ENCODE results near the gene PPIL1. TPM values are rescaled to one million over a fixed set of nuclear protein-coding genes. Genes with fewer than 3 reads are reported as not detected.
A peak's percentile ranks its signal among the peaks of the same experiment; 100 is the strongest.

The PPIL1 gene
- total RNA-seq, 6 experiments from 2014 or later: 36.1 to 46.8 (median 39.6) TPM

DNA sequence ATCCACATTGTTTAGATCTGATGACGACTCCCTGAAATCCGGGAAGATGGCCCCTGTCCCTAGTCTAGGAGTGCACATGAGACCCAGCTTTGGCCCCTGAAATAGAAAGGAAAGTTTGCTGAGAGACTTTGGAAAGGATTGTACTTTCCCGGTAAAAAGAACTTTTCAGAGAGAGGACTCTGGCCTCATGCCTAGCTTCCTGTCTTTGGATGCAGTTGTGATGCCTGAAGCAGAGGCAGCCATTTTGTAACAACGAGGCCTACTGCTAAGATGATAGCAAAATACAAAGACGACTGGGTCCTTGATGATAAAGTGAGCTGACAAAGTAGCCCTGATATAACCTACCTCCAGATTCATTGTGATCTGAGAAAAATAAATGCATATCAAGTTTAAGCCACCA is 42.3 kb downstream of the PPIL1 start:
- H3K9me3 Mint-ChIP-seq: no peaks in the 10 kb centered on the region
- no peak overlapping the region for H3K4me3 Mint-ChIP-seq
- H3K27me3 Mint-ChIP-seq (ENCODE audit: insufficient read depth): peaks cover 17% of the 10 kb centered on the region
- DNase-seq: no peak
- TF ChIP-seq, protein P1, sequence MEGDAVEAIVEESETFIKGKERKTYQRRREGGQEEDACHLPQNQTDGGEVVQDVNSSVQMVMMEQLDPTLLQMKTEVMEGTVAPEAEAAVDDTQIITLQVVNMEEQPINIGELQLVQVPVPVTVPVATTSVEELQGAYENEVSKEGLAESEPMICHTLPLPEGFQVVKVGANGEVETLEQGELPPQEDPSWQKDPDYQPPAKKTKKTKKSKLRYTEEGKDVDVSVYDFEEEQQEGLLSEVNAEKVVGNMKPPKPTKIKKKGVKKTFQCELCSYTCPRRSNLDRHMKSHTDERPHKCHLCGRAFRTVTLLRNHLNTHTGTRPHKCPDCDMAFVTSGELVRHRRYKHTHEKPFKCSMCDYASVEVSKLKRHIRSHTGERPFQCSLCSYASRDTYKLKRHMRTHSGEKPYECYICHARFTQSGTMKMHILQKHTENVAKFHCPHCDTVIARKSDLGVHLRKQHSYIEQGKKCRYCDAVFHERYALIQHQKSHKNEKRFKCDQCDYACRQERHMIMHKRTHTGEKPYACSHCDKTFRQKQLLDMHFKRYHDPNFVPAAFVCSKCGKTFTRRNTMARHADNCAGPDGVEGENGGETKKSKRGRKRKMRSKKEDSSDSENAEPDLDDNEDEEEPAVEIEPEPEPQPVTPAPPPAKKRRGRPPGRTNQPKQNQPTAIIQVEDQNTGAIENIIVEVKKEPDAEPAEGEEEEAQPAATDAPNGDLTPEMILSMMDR (IDR thresholded peaks at IDR 0.05): no peak
- H3K36me3 Mint-ChIP-seq (ENCODE audit: low read depth): no peaks in the 10 kb centered on the region
- H3K4me1 Mint-ChIP-seq (ENCODE audit: low read depth): peaks cover 9% of the 10 kb centered on the region
- no peak overlapping the region for H3K27ac Mint-ChIP-seq

DNA sequence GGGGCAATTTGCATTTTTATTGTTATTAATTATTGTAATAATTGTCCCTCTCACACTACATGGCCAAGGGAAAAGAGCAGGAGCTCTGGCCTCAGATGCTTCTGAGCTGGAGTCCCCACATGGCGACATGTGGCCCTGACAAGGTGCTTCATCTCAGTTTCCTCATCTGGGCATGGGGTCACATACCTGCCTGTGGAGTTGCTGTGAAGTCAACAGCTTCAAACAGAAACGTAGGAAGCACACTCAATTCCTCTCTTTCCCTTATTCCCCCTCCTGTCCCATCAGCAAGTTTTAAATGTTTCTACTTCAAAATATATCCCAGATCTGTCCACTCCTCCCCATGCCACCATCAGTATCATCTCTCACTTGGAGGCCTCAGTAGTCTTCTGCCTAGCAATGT is 44.0 kb downstream of the PPIL1 start:
- H3K4me3 Mint-ChIP-seq: no peak overlapping the region
- peaks cover 14% of the 10 kb centered on the region for H3K27me3 Mint-ChIP-seq (ENCODE audit: insufficient read depth)
- TF ChIP-seq, protein P1 (IDR thresholded peaks at IDR 0.05): no peak
- H3K9me3 Mint-ChIP-seq: no peaks in the 10 kb centered on the region
- no peaks in the 10 kb centered on the region for H3K36me3 Mint-ChIP-seq (ENCODE audit: low read depth)
- H3K4me1 Mint-ChIP-seq (ENCODE audit: low read depth): peaks cover 21% of the 10 kb centered on the region
- DNase-seq: no peak
- no peak overlapping the region for H3K27ac Mint-ChIP-seq

DNA sequence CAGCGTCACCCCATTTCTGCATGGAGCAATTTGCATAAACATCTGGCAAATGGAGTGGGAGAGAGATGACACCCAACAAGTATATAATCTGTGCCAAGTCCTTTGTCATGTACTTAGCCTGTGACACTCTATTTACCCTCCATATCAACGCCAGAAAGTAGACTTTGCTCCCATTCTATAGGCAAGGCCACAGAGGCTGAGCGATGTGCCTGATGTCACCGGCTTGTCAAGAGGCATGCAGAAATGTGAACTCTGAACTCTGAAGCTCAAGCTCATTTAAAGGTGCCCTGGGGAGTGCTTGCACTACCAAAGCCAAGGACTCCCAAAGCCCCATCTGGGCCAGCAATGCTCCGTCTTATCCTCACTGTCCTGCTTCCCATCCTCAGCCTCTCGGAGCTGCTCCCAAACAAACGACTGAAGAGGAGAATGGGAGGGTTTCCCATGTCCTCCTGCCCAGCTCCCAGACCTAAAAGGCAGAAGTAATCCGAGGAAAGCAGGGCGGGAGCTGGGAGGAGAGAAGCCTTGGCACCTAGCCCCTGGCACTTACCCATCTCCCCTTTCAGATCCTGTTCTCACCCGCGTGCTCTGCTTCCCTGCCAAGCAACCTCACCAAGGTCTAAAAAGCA is 44.6 kb downstream of the PPIL1 start:
- H3K4me1 Mint-ChIP-seq (ENCODE audit: low read depth): peaks cover 21% of the 10 kb centered on the region
- no peaks in the 10 kb centered on the region for H3K9me3 Mint-ChIP-seq
- H3K27ac Mint-ChIP-seq: no peak overlapping the region
- H3K4me3 Mint-ChIP-seq: no peak overlapping the region
- no peaks in the 10 kb centered on the region for H3K36me3 Mint-ChIP-seq (ENCODE audit: low read depth)
- TF ChIP-seq, protein P1 (IDR thresholded peaks at IDR 0.05): no peak
- no peak for DNase-seq
- peaks cover 11% of the 10 kb centered on the region for H3K27me3 Mint-ChIP-seq (ENCODE audit: insufficient read depth)

DNA sequence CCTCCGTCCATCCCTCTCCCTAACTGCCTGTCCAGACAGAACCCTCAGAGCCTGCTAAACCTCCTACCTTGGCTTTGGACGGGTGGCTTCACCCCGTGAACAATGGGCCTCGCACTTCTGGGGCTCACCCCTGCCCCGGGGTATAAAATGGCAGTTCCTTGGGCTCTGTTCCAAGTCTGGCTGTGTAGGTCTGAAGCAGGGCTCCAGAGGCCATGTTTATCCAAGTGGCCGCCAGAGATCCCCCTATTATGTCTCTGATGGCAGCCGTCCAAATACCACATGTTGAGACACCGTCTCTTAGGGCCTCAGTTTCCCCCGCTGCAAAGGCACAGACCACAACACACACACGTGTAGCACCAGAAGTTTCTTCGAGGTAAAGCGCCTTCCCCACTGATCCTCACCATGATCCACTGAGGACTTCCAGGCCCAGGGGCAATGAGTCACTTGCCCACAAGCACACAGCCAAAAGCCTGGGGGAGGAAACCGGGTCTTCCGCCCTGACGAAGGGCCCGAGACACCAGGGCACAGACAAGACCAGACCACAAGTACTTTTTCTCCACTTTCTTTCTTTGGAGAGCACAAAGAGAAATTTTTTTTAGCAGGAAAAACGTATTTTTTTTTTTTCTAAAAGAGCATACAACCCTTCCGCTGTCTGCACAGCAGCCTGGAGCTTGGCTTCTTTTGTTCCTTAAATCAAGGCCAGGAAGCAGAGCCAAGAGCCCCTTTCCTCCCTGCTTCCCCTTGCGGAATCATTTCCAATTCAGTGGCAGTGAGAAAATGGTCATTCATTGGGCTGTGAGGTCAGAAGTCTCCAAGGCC is 47.1 kb downstream of the PPIL1 start:
- Mint-ChIP-seq H3K36me3 (ENCODE audit: low read depth) (no peaks in the 10 kb centered on the region), H3K4me1 (ENCODE audit: low read depth) (peaks cover 21% of the 10 kb centered on the region), H3K9me3 (no peaks in the 10 kb centered on the region), H3K27me3 (ENCODE audit: insufficient read depth) (peaks cover 3% of the 10 kb centered on the region), H3K4me3 (peak overlapping the region; percentile 54), H3K27ac (peak overlapping the region; percentile 80)
- peak; percentile 61 for DNase-seq
- TF ChIP-seq, protein P1 (IDR thresholded peaks at IDR 0.05): no peak

DNA sequence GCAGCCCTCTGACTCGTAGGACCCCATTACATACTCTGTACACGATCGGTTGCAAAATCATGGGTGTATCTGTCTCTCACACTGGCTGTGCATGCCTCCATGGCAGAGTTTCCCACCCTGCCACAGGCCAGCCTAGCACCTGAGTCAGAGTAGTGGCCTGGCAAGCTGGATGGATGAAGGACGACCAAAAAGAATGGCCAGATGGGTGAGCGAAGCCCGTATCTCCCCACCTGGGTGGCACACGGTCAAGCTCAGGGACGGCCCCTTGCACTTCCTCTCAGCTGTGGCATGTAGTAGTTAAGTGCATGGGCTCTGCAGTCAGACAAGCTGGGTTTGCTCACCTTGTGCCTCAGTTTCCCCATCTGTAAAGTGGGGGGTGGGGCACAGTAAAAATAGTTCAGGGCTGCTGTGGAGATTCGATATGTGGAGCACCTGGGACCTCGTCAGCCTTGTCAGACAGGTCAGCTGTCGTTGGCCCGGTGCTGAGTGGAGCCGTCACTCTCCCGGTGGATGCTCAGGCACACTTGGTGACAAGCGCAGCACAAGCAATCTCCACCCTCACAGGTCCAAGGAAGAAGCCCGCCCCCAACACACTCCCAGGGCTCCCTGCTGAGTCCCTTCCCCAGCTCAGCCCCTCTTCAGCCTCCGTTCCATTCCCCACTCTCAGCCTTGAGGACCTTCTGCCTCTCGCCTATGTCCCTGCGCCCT is 47.9 kb downstream of the PPIL1 start:
- no peaks in the 10 kb centered on the region for H3K36me3 Mint-ChIP-seq (ENCODE audit: low read depth)
- no peak for DNase-seq
- peaks cover 3% of the 10 kb centered on the region for H3K27me3 Mint-ChIP-seq (ENCODE audit: insufficient read depth)
- TF ChIP-seq, protein P1 (IDR thresholded peaks at IDR 0.05): no peak
- H3K27ac Mint-ChIP-seq: peak overlapping the region; percentile 80; the same call in 1 of the 2 replicates
- no peak overlapping the region for H3K4me3 Mint-ChIP-seq
- H3K4me1 Mint-ChIP-seq (ENCODE audit: low read depth): peaks cover 21% of the 10 kb centered on the region
- H3K9me3 Mint-ChIP-seq: no peaks in the 10 kb centered on the region

Data from HFFc6 (cell line).